GM23338 (cell line): ENCODE results near the gene TFEB. TPM values are rescaled to one million over a fixed set of nuclear protein-coding genes. Genes with fewer than 3 reads are reported as not detected.

Source experiments
- ATAC-seq: fragments of 200-7000 bp; cut with Tn5 transposase; 3 replicates; pipeline ENCODE4 v1.9.1; 2020
- DNase-seq: peaks from one replicate; pipeline ENCODE4 v3.0.0-alpha.2; 2015; ENCODE audit warnings: low spot score
- H2AFZ ChIP-seq: fragments of 200-600 bp; sonication (generic); 2 replicates; pipeline ENCODE4 v1.8.0; 2016; ENCODE audit warnings: antibody characterized with exemption, mild to moderate bottlenecking, moderate library complexity
- H3F3A ChIP-seq: fragments of 200-600 bp; sonication (generic); replicated peaks from 2 replicates; pipeline ENCODE4 v1.8.0; 2017; ENCODE audit warnings: antibody characterized with exemption, mixed run types, low read depth
- H3K27ac ChIP-seq: fragments of 200-600 bp; sonication (generic); 2 replicates; pipeline ENCODE4 v1.6.1; 2016; ENCODE audit warnings: low read depth
- H3K27me3 ChIP-seq: fragments of 200-600 bp; sonication (generic); 2 replicates; pipeline ENCODE4 v1.8.0; 2016; ENCODE audit warnings: mild to moderate bottlenecking, mixed run types, moderate library complexity; ENCODE audit not compliant: insufficient read depth
- H3K36me3 ChIP-seq: fragments of 200-600 bp; sonication (generic); 2 replicates; pipeline ENCODE4 v1.8.0; 2016; ENCODE audit warnings: mild to moderate bottlenecking; ENCODE audit not compliant: insufficient read depth
- H3K4me1 ChIP-seq: fragments of 200-600 bp; sonication (generic); 2 replicates; pipeline ENCODE4 v1.8.0; 2016; ENCODE audit warnings: mild to moderate bottlenecking, moderate library complexity; ENCODE audit not compliant: insufficient read depth
- H3K4me2 ChIP-seq: fragments of 200-600 bp; sonication (generic); 2 replicates; pipeline ENCODE4 v1.7.1; 2017; ENCODE audit warnings: mixed run types
- H3K4me3 ChIP-seq: fragments of 200-600 bp; sonication (generic); 2 replicates; pipeline ENCODE4 v1.6.1; 2016; ENCODE audit warnings: mixed run types
- H3K79me2 ChIP-seq: fragments of 200-600 bp; sonication (generic); replicated peaks from 2 replicates; pipeline ENCODE4 v1.8.0; 2017; ENCODE audit warnings: mild to moderate bottlenecking; ENCODE audit not compliant: insufficient read depth
- H3K9me2 ChIP-seq: fragments of 200-600 bp; sonication (generic); 2 replicates; pipeline ENCODE4 v1.8.0; 2017; ENCODE audit not compliant: insufficient read depth
- H4K20me1 ChIP-seq: fragments of 200-600 bp; sonication (generic); replicated peaks from 2 replicates; pipeline ENCODE4 v1.8.0; 2017; ENCODE audit warnings: mild to moderate bottlenecking; ENCODE audit not compliant: insufficient read depth
- H3K27ac Mint-ChIP-seq: 2 replicates; pipeline ENCODE4 v1.8.0; 2020; ENCODE audit warnings: inconsistent platforms, mild to moderate bottlenecking, moderate library complexity, mixed read lengths
- H3K27me3 Mint-ChIP-seq: 3 replicates; pipeline ENCODE4 v1.8.0; 2022; ENCODE audit warnings: low read depth, mild to moderate bottlenecking, moderate library complexity, mixed read lengths, inconsistent platforms; ENCODE audit not compliant: insufficient read depth, poor library complexity
- H3K36me3 Mint-ChIP-seq: 3 replicates; pipeline ENCODE4 v1.8.0; 2021; ENCODE audit warnings: low read depth, mild to moderate bottlenecking, inconsistent platforms, moderate library complexity, mixed read lengths
- H3K4me1 Mint-ChIP-seq: 3 replicates; pipeline ENCODE4 v1.8.0; 2020; ENCODE audit warnings: mild to moderate bottlenecking, inconsistent platforms, mixed read lengths
- H3K4me3 Mint-ChIP-seq: 3 replicates; pipeline ENCODE4 v1.8.0; 2021; ENCODE audit warnings: moderate library complexity, mild to moderate bottlenecking, inconsistent platforms, mixed read lengths
- H3K9me3 Mint-ChIP-seq: 3 replicates; pipeline ENCODE4 v1.8.0; 2020; ENCODE audit warnings: moderate library complexity, mild to moderate bottlenecking, inconsistent platforms, mixed read lengths
- CREB1 ChIP-seq: fragments of 250-450 bp; sonication (Bioruptor Pico); IDR thresholded peaks from 2 replicates; pipeline ENCODE4 v1.5.0; 2020; ENCODE audit warnings: low read depth, mild to moderate bottlenecking, moderate library complexity
- EZH2 ChIP-seq: fragments of 200-600 bp; sonication (generic); IDR thresholded peaks from one replicate; pipeline ENCODE4 v1.8.0; 2017; ENCODE audit warnings: antibody characterized with exemption, mild to moderate bottlenecking, low read depth; ENCODE audit not compliant: unreplicated experiment
- EZH2phosphoT487 ChIP-seq: fragments of 200-600 bp; sonication (generic); IDR thresholded peaks from one replicate; pipeline ENCODE4 v1.8.1; 2018; ENCODE audit warnings: antibody characterized with exemption; ENCODE audit not compliant: unreplicated experiment
- JUNB ChIP-seq: IDR thresholded peaks from one replicate; pipeline ENCODE4 v1.6.1; 2016; ENCODE audit warnings: antibody characterized with exemption; ENCODE audit not compliant: unreplicated experiment
- NANOG ChIP-seq: IDR thresholded peaks from 2 replicates; pipeline ENCODE4 v1.6.1; 2016; ENCODE audit warnings: antibody characterized with exemption, borderline replicate concordance
- STAT1 ChIP-seq: IDR thresholded peaks from one replicate; pipeline ENCODE4 v1.6.1; 2016; ENCODE audit warnings: antibody characterized with exemption; ENCODE audit not compliant: unreplicated experiment
- ZNF114 ChIP-seq: fragments of 250-450 bp; sonication (Bioruptor Pico); IDR thresholded peaks from 2 replicates; pipeline ENCODE4 v1.5.0; 2020; ENCODE audit warnings: mild to moderate bottlenecking, moderate library complexity
- ZNF331 ChIP-seq: fragments of 250-450 bp; sonication (Bioruptor Pico); IDR thresholded peaks from 2 replicates; pipeline ENCODE4 v1.5.0; 2020; ENCODE audit warnings: low read depth, mild to moderate bottlenecking, moderate library complexity
- polyA plus RNA-seq: library from polyadenylated mRNA; unstranded; fragments of >200 nt; fragmentation: Nextera tagmentation; extraction: Ambion mirVana; gene quantifications from 2 replicates; pipeline ENCODE4 v1.2.1, GENCODE V29; 2016
- total RNA-seq: library from RNA; depleted of rRNA; stranded (reverse); fragments of >200 nt; shearing (Covaris generic); gene quantifications from 2 replicates; pipeline ENCODE4 v1.2.3, GENCODE V29; 2014
- TF ChIP-seq, protein P1 (sequence below): IDR thresholded peaks from one replicate; pipeline ENCODE4 v1.6.1; 2018; ENCODE audit warnings: antibody characterized with exemption; ENCODE audit not compliant: unreplicated experiment

Gene TFEB
- total and polyA plus RNA-seq, 2 experiments from 2014 or later = 1.3 to 4.3 TPM

DNA sequence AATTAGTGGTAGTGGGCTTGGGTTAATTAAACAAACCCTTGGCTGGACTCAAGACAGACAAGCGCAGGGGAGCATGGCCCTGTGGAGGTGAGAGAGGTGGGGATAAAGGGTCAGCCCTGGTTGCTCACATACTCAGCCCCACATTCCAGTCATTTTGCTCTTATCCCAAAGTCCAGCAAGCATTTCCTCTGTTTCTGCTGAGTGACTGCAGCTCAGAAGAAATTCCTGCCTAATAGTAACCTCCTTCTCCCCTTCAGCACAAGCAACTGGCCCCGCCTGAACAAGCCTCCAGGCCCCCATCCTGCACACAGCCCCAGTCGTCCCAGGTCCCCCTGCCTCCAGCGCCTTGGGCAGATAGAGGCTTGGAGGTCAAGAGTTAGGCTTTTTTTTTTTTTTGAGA lies 3.6 kb upstream of the TFEB start:
- H3K27me3 ChIP-seq = no peaks in the 10 kb centered on the region
- no peak overlapping the region for H2AFZ ChIP-seq
- Mint-ChIP-seq H3K4me1 (peaks cover 15% of the 10 kb centered on the region), H3K9me3 (no peaks in the 10 kb centered on the region), H3K27me3 (peaks cover 6% of the 10 kb centered on the region), H3K27ac (no peak overlapping the region), H3K36me3 (no peaks in the 10 kb centered on the region), H3K4me3 (no peak overlapping the region)
- TF ChIP-seq EZH2phosphoT487 (no peak), ZNF331 (CRISPR knock-in tag) (no peak), CREB1 (CRISPR knock-in tag) (no peak), ZNF114 (no peak), STAT1 (no peak), EZH2 (no peak)
- no peaks in the 10 kb centered on the region for H3K36me3 ChIP-seq
- H3K27ac ChIP-seq = no peak overlapping the region
- H3K9me2 ChIP-seq = no peaks in the 10 kb centered on the region
- H3K4me1 ChIP-seq = peaks cover 7% of the 10 kb centered on the region
- no peaks in the 10 kb centered on the region for H3F3A ChIP-seq
- H3K4me3 ChIP-seq = no peak overlapping the region
- no peak overlapping the region for H3K4me2 ChIP-seq
- DNase-seq = no peak
- no peaks in the 10 kb centered on the region for H3K79me2 ChIP-seq
- ATAC-seq = no peak
- no peaks in the 10 kb centered on the region for H4K20me1 ChIP-seq

DNA sequence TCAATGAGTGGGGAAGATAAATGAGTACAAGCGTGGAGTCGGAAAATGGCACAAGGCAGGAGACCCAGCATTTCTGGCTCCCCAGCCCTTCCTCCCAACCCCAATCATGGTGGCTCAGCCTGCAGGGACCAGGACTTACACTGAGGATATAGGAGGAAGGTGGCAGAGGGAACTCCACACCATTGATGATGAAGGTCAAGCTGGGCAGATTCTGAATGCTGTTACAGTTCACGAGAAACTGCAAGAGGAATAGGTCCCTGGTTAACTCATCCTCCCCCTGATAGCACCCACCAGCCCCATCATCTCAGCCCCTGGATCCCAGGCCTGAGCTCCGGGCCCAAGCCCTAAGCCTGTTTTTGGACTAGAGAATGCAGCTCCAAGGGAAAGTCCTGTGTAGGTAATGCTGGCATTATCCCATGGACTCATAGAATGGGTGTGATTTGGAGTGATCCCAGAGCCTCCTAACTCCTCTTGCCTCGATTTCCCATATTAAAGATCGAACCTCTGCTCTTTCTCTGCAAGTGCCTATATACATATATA lies 2.3 kb upstream of the TFEB start:
- Histone ChIP-seq H3K4me1 (peaks cover 16% of the 10 kb centered on the region), H3K9me2 (no peaks in the 10 kb centered on the region), H3K79me2 (no peaks in the 10 kb centered on the region), H3F3A (peaks cover 11% of the 10 kb centered on the region), H4K20me1 (no peaks in the 10 kb centered on the region), H3K4me3 (no peak overlapping the region), H3K27ac (no peak overlapping the region), H3K27me3 (peaks cover 9% of the 10 kb centered on the region), H3K36me3 (no peaks in the 10 kb centered on the region), H3K4me2 (no peak overlapping the region), H2AFZ (no peak overlapping the region)
- Mint-ChIP-seq H3K36me3 (no peaks in the 10 kb centered on the region), H3K27me3 (peaks cover 16% of the 10 kb centered on the region), H3K4me1 (peaks cover 20% of the 10 kb centered on the region), H3K27ac (no peak overlapping the region), H3K9me3 (no peaks in the 10 kb centered on the region), H3K4me3 (no peak overlapping the region; the same call in 2 of the 3 replicates)
- TF ChIP-seq ZNF114 = no peak
- no peak for ATAC-seq
- no peak for DNase-seq

DNA sequence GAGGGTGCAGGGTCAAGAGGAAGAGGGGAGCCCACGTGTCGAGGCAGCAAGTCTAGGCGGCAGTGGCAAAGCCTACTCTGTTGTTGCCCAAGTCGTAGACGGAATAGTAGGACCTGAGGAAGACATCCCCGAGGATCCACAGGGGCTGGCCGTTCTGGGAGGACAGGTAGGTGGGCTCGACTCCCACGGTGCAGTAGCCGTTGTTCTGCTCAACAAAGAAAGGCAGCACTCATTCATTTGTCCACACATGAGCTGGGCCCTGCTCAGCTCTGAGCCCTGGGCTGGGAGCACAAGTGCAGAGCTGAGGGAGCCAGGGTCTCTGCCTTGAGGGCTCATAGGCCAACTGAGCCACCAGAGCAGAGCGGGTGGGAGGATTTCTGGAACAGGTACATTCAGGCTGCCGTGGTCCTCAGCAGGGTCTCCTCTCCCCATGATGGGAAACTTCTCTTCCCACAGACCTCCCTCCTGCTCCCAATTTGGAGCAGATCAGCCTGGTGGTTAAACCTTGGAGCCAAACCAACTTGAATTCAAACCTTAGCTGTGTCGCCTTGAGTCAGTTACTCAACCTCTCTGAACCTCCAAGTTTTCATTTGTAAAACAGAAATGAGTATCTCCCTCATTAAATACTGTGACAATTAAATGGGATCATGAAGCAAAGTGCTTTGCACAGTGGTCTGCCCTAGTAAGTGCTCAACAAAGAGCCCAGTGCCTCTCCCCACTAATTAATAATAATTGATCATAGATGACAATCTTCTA lies 1.6 kb upstream of the TFEB start:
- H3K27ac Mint-ChIP-seq = no peak overlapping the region
- H3K9me3 Mint-ChIP-seq = no peaks in the 10 kb centered on the region
- peak overlapping the region; percentile 47; the same call in 1 of the 2 replicates for H2AFZ ChIP-seq
- peaks cover 15% of the 10 kb centered on the region for H3K27me3 ChIP-seq
- no peaks in the 10 kb centered on the region for H4K20me1 ChIP-seq
- peaks cover 19% of the 10 kb centered on the region for H3K4me1 ChIP-seq
- no peaks in the 10 kb centered on the region for H3K79me2 ChIP-seq
- H3K27ac ChIP-seq = no peak overlapping the region
- H3K9me2 ChIP-seq = no peaks in the 10 kb centered on the region
- no peak overlapping the region for H3K4me3 ChIP-seq
- ATAC-seq (no peak), DNase-seq (no peak)
- no peak overlapping the region for H3K4me2 ChIP-seq
- peaks cover 24% of the 10 kb centered on the region for H3K4me1 Mint-ChIP-seq
- H3F3A ChIP-seq = peaks cover 14% of the 10 kb centered on the region
- no peak overlapping the region; the same call in 2 of the 3 replicates for H3K4me3 Mint-ChIP-seq
- H3K36me3 ChIP-seq = no peaks in the 10 kb centered on the region
- H3K27me3 Mint-ChIP-seq = peaks cover 16% of the 10 kb centered on the region
- H3K36me3 Mint-ChIP-seq = no peaks in the 10 kb centered on the region
- no peak for TF ChIP-seq EZH2phosphoT487
- no peak for TF ChIP-seq NANOG
- TF ChIP-seq JUNB = no peak
- TF ChIP-seq, protein P1, sequence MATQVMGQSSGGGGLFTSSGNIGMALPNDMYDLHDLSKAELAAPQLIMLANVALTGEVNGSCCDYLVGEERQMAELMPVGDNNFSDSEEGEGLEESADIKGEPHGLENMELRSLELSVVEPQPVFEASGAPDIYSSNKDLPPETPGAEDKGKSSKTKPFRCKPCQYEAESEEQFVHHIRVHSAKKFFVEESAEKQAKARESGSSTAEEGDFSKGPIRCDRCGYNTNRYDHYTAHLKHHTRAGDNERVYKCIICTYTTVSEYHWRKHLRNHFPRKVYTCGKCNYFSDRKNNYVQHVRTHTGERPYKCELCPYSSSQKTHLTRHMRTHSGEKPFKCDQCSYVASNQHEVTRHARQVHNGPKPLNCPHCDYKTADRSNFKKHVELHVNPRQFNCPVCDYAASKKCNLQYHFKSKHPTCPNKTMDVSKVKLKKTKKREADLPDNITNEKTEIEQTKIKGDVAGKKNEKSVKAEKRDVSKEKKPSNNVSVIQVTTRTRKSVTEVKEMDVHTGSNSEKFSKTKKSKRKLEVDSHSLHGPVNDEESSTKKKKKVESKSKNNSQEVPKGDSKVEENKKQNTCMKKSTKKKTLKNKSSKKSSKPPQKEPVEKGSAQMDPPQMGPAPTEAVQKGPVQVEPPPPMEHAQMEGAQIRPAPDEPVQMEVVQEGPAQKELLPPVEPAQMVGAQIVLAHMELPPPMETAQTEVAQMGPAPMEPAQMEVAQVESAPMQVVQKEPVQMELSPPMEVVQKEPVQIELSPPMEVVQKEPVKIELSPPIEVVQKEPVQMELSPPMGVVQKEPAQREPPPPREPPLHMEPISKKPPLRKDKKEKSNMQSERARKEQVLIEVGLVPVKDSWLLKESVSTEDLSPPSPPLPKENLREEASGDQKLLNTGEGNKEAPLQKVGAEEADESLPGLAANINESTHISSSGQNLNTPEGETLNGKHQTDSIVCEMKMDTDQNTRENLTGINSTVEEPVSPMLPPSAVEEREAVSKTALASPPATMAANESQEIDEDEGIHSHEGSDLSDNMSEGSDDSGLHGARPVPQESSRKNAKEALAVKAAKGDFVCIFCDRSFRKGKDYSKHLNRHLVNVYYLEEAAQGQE = no peak
- TF ChIP-seq CREB1 (CRISPR knock-in tag) = no peak
- TF ChIP-seq ZNF331 (CRISPR knock-in tag) = no peak
- TF ChIP-seq EZH2 = no peak
